Measurements from ENCODE around the gene AP5M1.
"Not testable (repeated sequence)": the region's sequence is repeated elsewhere in the genome, so short reads cannot be mapped to it uniquely, and the experiment has no call there.

Gene AP5M1, protein sequence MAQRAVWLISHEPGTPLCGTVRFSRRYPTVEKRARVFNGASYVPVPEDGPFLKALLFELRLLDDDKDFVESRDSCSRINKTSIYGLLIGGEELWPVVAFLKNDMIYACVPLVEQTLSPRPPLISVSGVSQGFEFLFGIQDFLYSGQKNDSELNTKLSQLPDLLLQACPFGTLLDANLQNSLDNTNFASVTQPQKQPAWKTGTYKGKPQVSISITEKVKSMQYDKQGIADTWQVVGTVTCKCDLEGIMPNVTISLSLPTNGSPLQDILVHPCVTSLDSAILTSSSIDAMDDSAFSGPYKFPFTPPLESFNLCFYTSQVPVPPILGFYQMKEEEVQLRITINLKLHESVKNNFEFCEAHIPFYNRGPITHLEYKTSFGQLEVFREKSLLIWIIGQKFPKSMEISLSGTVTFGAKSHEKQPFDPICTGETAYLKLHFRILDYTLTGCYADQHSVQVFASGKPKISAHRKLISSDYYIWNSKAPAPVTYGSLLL

DNA sequence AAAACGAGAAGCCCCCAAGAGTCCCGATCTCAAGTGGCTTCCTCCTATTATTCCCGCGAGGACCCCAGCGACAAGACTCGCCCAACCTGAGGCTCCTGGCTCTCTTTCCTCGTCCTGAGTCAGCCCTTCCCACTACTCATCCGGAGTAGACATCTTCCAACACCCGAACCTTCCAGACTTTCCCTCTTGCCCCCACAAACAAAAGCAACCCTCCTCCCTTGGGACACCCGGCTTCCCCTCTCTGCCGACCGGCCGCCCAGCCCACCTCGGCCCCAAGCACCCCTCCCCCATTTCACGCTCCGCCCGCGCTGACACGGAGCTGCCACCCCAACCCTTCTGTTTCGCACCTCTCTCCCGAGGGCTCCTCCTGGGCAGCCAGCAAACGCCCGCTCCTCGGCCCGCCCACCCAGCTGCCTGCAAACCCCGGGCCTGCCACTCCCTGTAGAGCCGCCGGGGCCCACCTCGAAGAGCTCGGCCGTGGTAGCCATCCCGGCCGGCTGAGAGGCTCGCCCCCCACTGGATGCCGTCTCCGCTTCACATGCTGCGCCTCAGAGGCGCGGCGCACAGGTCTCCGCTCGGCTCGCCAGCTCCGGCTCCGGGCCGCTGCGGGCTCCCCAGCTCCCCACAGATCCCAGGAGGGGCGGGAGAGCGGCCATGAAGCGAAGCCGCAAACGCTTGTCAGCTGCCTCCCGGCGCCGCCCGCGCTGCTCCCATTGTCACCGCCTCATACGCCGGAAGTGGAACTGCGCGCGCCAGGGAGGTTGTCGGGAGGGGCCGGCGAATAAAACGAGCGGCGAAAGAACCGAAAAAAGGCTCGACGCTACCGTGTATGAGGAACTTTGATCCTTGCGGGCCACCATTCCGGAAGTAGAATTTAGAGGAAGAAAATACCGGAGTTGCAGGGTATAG, at the start of gene AP5M1, which contains the start of gene EXOC5:
TSS of gene AP5M1 (plus strand) at position 811 of the 909 bp plus-strand sequence. CDS start 344 bp downstream, outside the sequence.
TSS of gene EXOC5 (minus strand) at position 745 of the 909 bp plus-strand sequence. CDS start at position 488, 257 bp downstream.
- peak; percentile 99 for DNase-seq

DNA sequence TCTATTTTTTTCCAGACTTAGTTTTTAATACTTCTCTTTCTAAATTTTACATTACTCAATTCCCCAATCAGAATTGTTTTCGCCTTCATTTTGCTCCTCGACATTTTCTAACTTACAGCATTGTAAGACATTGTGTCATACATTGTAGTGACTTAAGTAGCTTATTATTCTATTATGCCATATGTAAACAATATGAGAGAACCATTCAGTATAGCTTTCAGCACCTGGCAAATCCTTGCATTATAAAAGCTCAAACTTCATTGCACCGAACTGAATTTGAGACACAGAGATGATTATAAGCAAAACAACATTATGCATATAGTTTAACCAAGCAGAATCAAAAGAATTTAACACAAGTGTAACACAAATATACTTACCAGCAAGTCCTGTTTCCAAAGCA, 46.8 kb upstream of the AP5M1 start:
- no peak for DNase-seq

DNA sequence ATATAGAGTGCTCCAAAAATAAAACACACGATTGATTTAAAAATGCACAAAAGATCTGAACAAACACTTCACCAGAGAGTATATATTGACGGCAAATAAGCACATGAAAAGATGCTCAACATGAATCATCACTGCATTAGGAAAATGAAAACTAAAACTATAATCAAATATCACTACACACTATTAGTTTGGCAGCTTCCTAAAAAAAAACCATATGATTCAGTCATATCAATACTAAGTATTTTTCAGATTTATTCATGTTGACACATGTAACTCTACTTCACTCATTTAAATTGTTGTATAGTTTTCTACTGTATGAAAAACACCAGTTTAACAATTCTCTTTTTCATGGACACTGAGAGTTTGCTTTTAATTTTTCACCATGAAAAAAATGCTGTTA, 41.7 kb upstream of the AP5M1 start:
- no peak for DNase-seq

DNA sequence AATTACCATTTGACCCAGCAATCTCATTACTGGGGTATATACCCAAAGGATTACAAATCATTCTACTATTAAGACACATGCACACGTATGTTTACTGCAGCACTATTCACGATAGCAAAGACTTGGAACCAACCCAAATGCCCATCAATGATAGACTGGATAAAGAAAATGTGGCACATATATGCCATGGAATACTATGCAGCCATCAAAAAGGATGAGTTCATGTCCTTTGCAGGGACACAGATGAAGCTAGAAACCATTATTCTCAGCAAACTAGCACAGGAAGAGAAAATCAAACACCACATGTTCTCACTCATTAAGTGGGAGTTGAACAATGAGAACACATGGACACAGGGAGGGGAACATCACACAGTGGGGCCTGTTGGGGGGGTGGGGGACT, 40.5 kb upstream of the AP5M1 start:
- not testable (repeated sequence) for DNase-seq

DNA sequence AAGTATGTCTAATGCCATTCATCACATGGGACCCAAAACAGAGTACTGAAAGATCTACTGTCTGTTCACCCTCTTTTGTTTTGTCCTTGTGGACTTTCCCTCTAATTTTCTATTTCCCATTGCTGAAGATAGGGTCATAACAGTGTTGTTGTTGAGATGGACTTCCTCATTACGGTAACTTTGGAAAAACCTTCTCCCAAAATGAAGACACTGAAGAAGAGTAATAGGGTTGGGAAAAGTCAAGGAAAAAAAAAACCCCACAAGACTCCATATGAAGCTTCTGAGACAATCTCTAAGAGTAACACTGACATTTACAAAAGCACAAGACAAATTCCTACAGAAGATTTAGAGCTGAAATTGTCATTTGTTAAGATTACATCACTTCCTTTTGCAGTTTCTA, 36.8 kb upstream of the AP5M1 start:
- no peak for DNase-seq

DNA sequence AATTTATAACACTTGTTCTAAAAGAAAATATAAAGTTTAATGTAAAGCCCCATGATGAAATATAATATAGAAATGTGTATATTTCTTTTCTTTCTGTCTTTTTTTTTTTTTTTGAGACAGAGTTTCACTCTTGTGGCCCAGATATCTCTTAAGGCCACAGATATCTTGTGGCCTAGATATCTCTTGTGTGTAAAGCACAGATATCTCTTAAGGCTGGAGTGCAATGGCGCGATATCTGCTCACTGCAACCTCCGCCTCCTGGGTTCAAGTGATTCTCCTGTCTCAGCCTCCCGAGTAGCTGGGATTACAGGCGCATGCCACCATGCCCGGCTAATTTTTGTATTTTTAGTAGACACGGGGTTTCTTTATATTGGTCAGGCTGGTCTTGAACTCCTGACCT, 28.7 kb upstream of the AP5M1 start:
- not testable (repeated sequence) for DNase-seq

DNA sequence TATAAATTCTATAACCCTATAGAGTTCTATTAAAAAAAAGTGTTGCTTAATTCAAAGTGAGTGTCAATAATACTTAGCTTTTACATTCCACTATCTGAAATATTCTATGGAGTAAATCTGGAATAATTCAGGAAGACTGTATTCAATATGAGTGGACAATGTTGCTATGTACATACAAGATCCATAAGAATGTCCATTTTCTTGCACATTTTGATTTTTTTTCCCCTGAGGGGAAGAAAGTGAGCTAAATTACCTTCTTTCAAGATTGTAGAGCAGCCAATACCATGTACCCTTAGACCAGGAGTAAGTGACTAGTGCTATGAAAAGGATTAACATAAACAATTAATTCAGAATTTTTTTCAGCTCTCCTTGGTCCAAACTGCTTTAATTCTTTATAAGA, 25.5 kb upstream of the AP5M1 start:
- DNase-seq = no peak

DNA sequence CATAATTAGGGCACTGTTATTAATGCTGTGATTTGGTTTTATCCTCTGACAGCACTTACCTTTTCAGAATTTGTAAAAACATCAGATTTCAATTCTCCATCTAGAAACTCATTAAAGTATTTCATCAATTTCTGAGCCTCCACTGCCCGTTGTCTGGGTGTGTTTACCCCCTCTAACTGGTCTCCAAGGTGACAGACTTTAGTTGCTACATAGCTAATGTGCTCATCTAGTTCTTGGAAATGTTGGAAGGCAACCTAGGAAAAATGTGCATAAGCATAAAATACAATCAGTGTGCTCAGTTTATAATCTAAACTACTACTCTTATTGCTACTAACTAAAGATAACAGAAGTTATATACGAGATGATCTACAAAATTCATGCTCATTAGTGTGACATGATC, 24.7 kb upstream of the AP5M1 start:
- DNase-seq = no peak

DNA sequence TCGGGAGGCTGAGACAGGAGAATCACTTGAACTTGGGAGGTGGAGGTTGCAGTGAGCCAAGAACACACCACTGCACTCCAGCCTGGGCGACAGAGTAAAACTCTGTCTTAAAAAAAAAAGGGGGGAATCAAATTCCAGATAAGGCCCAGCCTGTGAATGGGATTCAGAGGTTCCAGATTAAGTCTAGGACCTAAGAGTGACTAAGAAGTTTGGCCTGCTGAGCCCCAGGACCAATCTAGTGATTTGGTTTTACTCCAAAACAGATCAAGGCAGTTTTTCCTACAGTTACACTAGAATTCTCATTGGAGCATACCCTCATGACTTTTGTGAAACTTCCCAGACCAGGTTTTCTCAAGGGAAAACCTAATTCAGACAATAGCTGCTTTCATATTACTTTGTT, 22.8 kb upstream of the AP5M1 start:
- no peak for DNase-seq

DNA sequence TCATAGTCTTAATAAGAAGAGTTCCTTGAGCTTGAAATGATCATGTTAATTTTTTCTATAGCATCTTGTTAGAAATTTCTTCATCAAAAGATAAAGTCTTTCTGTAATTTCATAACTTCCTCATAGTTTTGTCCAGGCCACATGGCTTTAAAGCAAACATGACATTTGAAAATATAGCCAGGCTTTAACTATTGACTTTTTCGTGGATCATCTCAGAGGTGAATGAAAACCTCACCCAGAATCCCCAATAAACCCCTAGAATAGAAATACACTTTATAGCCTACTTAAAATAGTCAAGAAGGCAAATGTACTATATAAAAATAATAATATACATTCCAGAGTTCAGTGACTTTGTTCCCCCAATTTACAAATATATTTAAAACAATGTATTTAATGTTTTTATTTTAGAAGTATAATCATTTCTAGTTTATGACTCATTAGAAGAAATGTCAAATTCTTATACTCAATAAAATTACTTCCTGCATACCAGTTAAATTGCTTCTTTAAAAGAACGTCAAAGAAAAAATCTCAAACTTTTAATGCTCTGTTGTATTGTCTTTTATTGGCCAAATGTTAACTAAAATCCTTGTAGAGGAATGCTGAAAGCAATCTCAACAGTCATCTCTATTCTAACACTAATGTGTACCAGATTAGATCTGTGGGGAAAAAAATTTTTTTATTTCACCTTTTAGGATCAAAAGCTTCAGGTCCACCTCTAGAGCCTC, 21.7 kb upstream of the AP5M1 start:
- DNase-seq = no peak

DNA sequence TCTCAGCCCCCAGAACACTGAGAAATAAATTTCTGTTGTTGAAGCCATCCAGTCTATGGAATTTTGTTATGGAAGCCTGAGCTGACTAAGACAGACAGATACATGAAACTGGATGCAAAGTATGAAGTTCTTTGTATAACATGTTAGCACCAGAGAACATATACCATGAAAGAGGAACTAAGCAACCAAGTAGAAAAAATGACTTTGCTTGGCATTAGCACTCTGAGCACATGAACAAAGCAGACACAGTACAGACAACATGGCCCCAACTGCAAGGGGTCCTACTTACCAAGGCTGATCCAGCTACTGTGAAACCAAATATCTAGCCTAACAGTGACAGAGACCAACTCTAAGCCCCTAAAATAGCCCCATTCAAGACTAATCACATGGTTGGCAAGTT, 13.9 kb upstream of the AP5M1 start:
- DNase-seq = no peak

DNA sequence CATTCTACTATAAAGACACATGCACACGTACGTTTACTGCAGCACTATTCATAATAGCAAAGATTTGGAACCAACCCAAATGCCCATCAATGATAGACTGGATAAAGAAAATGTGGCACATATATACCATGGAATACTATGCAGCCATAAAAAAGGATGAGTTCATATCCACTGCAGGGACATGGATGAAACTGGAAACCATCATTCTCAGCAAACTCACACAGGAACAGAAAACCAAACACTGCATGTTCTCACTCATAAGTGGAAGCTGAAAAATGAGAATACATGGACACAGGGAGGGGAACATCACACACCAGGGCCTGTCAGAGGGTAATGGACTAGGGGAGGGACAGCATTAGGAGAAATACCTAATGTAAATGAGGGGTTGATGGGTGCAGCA, 10.6 kb upstream of the AP5M1 start:
- not testable (repeated sequence) for DNase-seq

DNA sequence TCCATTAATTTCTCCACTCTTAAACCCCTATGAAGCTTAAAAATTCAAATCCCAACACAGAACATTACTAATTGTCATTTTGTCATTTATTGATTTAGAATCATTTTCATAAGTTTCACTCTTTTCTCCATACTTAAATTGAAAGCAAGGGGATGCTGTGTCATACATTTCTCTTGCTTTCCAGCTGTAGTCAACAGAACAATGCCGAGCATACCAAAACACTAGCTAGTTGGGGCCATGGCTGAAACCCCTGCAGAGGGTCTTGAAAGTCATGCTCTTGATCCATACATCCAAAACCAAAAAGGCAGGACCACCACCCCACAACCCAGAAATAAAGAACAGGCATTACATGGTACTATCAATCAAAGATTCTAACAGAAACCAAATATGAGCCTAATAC, 9.1 kb upstream of the AP5M1 start:
- no peak for DNase-seq

DNA sequence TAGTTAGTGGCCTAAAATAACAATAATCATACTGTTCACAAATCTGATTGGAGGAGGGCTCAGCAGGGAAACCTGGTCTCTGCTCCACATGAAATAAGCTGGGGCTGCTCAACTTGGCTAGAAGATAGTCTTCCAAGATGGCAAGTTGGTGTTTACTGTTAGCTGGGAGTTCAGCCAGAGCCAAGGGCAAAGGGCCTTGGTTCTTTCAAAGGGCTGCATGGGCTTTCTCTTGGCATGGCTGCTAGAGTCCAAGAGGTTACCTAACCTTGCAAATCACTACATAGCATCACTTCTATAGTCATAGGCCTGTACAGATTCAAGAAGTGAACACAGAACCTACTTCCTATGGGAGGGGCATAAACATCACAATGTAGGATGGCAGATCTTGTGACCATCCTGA, 7.2 kb upstream of the AP5M1 start:
- DNase-seq = no peak

DNA sequence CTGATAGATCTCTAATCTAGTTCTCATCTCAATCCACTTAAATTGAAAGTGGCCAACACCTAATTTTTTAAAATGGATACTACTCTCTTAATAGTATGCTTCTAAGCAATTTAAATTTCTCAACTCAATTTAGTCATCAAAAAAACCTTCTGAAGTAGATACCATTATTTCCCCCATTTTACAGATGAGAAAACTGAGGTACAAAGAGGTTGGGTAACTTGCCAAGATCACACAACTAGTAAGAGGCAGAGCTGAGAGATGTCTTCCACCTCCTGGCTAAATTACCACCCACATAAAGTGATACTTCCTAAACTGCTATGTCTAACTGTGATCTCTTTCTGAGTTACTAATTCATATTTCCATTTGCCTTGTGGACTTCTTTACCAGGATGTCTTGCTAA, 6.7 kb upstream of the AP5M1 start:
- no peak for DNase-seq

DNA sequence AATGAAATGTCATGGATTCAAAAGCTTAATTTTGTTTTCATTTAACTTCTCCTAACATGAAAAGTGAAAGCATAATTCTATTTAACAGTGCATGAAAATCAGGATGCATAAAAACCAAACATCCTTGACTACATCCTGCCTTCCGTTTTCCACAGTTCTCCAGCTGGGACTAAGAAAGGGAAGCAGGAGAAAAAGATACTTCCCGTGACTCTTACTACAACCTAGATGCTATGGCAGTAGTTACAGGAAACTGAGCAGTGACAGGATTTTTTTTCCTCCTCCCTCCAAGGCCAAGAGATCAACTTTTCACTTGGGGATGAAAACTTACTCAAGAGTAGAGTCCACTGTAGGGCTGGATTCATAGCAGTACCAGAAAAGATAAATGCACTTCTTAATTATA, 2.7 kb upstream of the AP5M1 start:
- DNase-seq = no peak

DNA sequence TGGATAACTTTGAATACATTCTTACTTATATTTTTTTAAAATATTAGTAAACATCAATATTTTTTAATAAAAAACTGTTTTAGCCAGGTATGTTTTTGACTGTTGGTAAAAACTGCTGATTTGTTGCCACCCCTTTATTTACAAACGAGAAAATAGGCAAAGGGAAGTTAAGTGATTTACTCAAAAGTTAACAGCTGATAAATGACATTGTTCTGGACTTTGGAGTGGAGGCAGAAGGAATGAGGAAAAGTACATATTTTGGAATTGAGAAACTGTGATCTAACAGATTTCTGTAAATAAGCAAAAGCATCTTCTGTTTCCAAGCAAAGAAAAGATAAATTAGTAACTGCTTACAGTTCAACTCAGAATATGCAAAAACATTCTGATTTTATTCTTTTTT, 4.5 kb downstream of the AP5M1 start:
- no peak for DNase-seq

DNA sequence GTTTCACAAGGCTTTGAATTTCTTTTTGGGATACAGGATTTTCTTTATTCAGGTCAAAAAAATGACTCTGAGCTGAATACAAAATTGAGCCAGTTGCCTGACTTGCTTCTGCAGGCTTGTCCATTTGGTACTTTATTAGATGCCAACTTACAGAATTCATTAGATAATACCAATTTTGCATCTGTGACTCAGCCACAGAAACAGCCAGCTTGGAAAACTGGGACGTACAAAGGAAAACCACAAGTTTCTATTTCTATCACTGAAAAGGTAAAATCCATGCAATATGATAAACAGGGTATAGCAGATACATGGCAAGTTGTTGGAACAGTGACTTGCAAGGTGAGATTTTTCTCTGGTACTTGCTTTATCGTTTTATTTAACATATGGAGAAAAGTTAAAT, 5.8 kb downstream of the AP5M1 start:
- no peak for DNase-seq

DNA sequence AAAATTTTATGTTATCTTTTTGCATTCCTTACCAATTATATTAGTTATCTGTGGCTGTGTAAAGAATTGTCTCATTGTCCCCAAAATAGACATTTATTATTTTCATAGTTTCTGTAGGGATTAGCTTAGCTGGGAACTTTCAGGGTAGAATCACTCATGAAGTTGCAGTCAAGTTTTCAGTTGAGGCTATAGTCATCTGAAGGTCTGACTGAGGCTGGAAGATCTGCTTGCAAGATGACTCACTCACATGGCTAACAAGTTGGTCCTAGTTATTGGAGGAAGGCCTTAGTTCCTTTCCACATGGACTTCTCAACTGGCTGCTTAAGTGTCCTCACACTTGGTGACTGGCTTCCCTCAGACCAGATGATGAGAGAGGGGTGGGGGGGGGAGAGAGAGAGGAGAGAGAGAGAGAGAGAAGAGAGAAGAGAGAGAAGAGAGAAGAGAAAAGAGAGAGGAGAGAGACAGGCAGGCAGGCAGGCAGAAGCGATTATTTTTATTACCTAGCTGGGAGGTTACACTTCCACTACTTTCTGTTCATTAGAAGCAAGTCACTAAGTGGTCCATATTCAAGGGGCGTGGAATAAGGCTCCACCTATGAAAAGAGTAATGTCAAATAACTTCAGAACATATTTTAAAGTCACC, 6.4 kb downstream of the AP5M1 start:
- no peak for DNase-seq

DNA sequence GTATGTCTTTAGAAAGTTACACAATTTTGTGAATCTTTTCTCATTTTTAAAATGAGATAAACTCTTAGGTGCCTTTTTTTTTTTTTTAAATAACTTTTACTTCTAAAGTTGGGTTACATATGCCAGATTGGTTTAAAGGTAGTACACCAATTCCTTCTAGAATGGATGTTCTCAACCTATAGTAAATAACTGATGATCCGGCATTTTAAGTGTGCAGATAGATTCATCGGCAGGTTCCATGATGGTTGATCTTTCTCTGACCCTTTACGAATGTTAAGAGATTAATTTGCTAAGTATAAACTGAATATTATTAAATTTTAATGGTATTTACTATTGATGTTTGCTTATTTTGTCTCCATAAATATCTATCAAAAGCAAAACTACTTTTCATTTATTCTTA, 8.3 kb downstream of the AP5M1 start:
- no peak for DNase-seq

DNA sequence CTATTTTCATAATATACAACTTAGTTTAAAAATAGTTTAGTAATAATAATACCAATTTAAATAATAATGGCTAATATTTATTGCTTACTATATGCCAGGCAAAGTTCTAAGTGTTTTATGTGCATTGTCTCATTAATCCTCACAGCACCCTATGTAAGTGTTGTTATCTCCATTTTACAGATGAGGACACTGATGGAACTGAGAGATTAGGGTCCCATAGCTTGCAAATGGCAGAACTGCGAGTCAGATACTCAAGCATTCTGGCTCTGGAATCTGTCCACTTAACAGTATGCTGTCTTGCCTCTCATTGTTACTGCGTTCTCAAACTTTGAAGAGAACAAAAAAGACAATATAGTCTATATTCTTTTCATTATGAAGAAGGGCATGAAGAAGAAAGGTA, 19.0 kb downstream of the AP5M1 start:
- no peak for DNase-seq

DNA sequence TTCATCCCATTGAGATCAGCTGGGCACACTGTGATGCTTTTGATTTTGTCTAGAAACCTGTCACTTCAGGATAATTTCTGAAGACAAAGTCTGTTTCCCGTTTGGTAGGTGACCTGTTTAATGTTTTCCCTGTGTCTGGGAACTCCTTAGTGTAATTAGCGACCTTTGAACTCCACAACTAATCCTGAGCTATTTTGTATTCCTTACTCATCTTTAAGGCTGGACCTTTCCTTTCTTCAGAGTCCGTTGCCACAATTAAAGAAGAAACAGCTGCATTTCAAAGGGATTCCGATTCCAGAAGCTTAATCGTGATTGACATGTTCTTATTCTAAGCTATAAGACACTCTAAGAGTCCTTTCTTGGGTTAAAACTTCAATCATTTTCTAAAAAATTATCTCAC, 22.0 kb downstream of the AP5M1 start:
- no peak for DNase-seq

All from DMS79 treated with DMSO at 0.1 percent for 48 hours (cell line).